Measurements from ENCODE around the gene GALNTL6. TPM values are rescaled to one million over a fixed set of nuclear protein-coding genes. Genes with fewer than 3 reads are reported as not detected.

The GALNTL6 gene
- total RNA-seq, 2 donors from 2014 or later, result 0.08 TPM; not detected in 1

DNA sequence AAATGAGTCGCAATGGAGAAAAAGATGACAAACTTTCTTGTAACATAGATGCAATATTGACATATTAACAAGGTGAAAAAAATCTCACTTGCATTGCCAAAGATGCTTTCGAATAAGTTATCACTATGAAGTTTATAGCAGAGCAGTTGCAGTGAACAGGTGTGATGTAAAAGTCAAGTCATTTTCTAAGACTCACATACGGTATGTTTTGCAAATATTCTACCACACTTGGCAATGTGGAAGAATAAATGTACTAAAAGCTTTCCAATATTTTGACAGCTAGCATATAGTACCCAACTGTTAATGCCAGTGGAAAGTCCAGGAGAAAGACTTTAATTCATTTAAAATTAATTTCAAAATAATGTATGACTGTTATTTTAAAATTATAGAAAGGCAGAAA, 76.5 kb downstream of the GALNTL6 start:
- no peaks in the 10 kb centered on the region for H3K9me3 ChIP-seq
- no peak overlapping the region for H3K4me3 ChIP-seq
- H3K27me3 ChIP-seq, result no peaks in the 10 kb centered on the region
- no peak for DNase-seq (ENCODE audit: low spot score)
- no peaks in the 10 kb centered on the region for H3K4me1 ChIP-seq
- H3K27ac ChIP-seq, result no peak overlapping the region
- no peaks in the 10 kb centered on the region for H3K36me3 ChIP-seq
- TF ChIP-seq, protein P1, sequence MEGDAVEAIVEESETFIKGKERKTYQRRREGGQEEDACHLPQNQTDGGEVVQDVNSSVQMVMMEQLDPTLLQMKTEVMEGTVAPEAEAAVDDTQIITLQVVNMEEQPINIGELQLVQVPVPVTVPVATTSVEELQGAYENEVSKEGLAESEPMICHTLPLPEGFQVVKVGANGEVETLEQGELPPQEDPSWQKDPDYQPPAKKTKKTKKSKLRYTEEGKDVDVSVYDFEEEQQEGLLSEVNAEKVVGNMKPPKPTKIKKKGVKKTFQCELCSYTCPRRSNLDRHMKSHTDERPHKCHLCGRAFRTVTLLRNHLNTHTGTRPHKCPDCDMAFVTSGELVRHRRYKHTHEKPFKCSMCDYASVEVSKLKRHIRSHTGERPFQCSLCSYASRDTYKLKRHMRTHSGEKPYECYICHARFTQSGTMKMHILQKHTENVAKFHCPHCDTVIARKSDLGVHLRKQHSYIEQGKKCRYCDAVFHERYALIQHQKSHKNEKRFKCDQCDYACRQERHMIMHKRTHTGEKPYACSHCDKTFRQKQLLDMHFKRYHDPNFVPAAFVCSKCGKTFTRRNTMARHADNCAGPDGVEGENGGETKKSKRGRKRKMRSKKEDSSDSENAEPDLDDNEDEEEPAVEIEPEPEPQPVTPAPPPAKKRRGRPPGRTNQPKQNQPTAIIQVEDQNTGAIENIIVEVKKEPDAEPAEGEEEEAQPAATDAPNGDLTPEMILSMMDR (IDR thresholded peaks at IDR 0.05), result no peak

DNA sequence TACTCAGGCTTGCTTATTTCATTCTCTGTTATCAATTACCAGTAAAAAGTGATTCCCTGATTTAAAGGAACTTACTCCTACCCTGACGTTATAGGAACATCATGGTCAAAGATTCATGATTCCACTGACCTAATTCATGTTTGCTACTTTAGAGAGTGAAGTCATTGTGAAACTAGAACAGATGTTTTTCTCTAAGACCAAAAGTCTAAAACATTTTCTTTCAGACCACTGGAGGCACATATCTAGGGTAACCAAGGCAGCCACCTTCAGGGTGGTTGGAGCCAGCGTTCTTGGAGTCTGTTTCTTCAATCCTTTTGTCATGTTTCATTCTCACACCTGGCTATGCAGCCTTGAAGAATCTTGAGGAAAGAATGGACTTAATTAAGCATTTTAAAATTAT, 77.8 kb downstream of the GALNTL6 start:
- TF ChIP-seq, protein P1 (IDR thresholded peaks at IDR 0.05), result no peak
- H3K27me3 ChIP-seq, result no peaks in the 10 kb centered on the region
- H3K4me3 ChIP-seq, result no peak overlapping the region
- DNase-seq (ENCODE audit: low spot score), result no peak
- H3K4me1 ChIP-seq, result no peaks in the 10 kb centered on the region
- H3K36me3 ChIP-seq, result no peaks in the 10 kb centered on the region
- H3K9me3 ChIP-seq, result no peaks in the 10 kb centered on the region
- H3K27ac ChIP-seq, result no peak overlapping the region

DNA sequence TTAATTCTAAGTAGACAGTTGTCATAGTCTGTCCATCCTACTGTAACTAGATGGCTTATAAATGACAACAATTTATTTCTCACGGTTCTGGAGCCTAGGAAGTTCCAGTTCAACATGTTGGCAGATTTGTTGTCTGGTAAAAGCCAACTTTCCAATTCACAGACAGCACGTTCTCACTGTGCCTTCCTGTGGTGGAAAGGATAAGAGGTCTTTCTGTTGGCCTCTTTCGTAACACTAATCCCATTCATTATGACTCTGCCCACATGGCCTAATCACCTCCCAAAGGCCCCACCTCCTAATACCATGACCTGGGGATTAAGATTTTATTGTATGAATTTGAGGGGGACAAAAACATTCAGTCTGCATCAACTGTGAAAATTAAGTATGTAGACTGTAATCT, 83.2 kb downstream of the GALNTL6 start:
- H3K4me3 ChIP-seq, result no peak overlapping the region
- H3K4me1 ChIP-seq, result no peaks in the 10 kb centered on the region
- no peak for DNase-seq (ENCODE audit: low spot score)
- no peaks in the 10 kb centered on the region for H3K27me3 ChIP-seq
- H3K9me3 ChIP-seq, result peaks cover 0 to 13% of the 10 kb centered on the region in 2 donors
- H3K27ac ChIP-seq, result no peak overlapping the region
- H3K36me3 ChIP-seq, result no peaks in the 10 kb centered on the region
- TF ChIP-seq, protein P1 (IDR thresholded peaks at IDR 0.05), result no peak

DNA sequence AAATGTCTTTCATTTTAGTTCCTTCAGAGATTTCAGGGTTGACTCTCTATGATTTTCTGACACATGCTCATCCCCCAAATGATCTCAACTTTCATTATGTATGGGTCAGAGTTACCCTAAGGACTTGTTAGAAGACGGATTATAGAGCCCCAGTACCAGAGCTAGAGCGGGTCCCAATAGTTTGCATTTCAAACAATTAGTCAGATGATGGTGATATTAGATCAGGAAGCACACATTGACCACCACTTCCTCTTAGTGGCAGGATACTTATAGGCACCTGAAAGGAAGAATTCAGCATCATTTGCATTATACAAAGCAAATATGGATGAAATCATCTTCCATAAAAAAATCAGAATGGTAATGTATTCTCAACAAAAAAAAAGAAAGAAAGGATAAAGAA, 106.1 kb downstream of the GALNTL6 start:
- H3K9me3 ChIP-seq, result no peaks in the 10 kb centered on the region
- DNase-seq (ENCODE audit: low spot score), result no peak
- TF ChIP-seq, protein P1 (IDR thresholded peaks at IDR 0.05), result no peak
- H3K4me3 ChIP-seq, result no peak overlapping the region
- H3K27me3 ChIP-seq, result no peaks in the 10 kb centered on the region
- no peak overlapping the region for H3K27ac ChIP-seq
- no peaks in the 10 kb centered on the region for H3K4me1 ChIP-seq
- no peaks in the 10 kb centered on the region for H3K36me3 ChIP-seq

DNA sequence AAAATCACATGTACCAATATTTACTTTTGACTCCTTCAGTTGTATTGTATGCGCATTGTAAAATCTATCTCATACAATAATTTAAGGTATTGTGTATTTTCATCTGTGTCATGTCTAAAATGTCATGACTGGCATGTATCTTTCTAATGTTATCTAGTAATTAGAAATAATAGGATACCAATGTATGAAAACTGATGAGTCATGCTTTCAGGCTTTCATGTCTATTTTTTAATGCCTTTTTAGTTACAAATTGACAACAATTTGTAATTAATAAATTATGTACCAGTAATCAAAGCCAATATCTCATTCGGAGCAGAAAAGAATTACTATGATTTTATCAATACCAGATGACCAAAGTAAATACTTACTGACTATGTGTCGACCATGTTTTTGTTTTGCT, 107.7 kb downstream of the GALNTL6 start:
- no peak for DNase-seq (ENCODE audit: low spot score)
- H3K4me3 ChIP-seq, result no peak overlapping the region
- TF ChIP-seq, protein P1 (IDR thresholded peaks at IDR 0.05), result no peak
- no peaks in the 10 kb centered on the region for H3K27me3 ChIP-seq
- H3K36me3 ChIP-seq, result no peaks in the 10 kb centered on the region
- H3K27ac ChIP-seq, result no peak overlapping the region
- no peaks in the 10 kb centered on the region for H3K9me3 ChIP-seq
- no peaks in the 10 kb centered on the region for H3K4me1 ChIP-seq

DNA sequence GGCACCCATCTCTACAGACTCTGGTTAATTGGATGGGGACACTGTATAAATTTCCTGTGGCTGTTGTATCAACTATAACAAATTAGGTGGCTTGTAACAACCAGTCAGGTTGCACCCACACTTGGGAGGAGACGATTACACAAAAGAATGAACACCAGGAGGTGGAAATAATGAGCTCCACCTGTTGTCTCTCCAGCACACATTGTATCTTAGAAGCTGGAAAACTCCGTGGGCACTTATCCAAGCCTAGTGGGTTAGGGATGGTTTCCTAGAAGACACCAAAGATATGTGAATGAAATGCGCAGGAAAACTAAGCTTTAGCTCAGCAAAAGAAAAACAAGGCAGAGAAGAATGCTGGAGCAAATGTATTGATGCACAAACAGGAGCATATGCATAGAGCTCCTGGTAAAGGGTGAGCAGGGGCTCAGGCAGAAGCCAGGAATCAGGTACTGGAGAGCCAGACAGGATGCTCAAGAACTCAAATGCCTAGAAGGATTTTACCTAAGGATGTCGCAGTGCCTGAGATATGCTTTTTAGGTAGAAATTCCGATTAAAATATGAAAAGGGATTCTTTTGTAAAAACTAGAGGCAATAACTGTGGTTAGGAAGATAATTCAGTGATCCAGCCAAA, 111.7 kb downstream of the GALNTL6 start:
- Histone ChIP-seq H3K4me1 (no peaks in the 10 kb centered on the region), H3K27ac (no peak overlapping the region), H3K36me3 (no peaks in the 10 kb centered on the region), H3K4me3 (no peak overlapping the region), H3K27me3 (no peaks in the 10 kb centered on the region), H3K9me3 (no peaks in the 10 kb centered on the region)
- TF ChIP-seq, protein P1 (IDR thresholded peaks at IDR 0.05), result no peak
- DNase-seq (ENCODE audit: low spot score), result no peak
